MM.1S (cell line): ENCODE measurements around the gene TMC6.

Experiments
- DNase-seq: peaks from one replicate; pipeline ENCODE4 v3.0.0-alpha.2; 2015
- H2AFZ ChIP-seq: fragments of 300-600 bp; sonication (generic); 2 replicates; pipeline ENCODE4 v1.6.0; 2016; ENCODE audit warnings: antibody characterized with exemption, low read length
- H3F3A ChIP-seq: fragments of 300-600 bp; sonication (generic); 2 replicates; pipeline ENCODE4 v1.6.1; 2016; ENCODE audit warnings: mild to moderate bottlenecking, antibody characterized with exemption, low read length, moderate library complexity, mixed read lengths; ENCODE audit not compliant: insufficient read depth
- H3K27ac ChIP-seq: fragments of 300-600 bp; sonication (generic); 2 replicates; pipeline ENCODE4 v1.5.1; 2016; ENCODE audit warnings: mild to moderate bottlenecking, low read length
- H3K27me3 ChIP-seq: fragments of 300-600 bp; sonication (generic); replicated peaks from 2 replicates; pipeline ENCODE4 v1.6.0; 2016; ENCODE audit warnings: low read length; ENCODE audit not compliant: insufficient read depth
- H3K36me3 ChIP-seq: fragments of 300-600 bp; sonication (generic); replicated peaks from 2 replicates; pipeline ENCODE4 v1.6.1; 2016; ENCODE audit warnings: mild to moderate bottlenecking, low read length, mixed read lengths; ENCODE audit not compliant: insufficient read depth
- H3K4me1 ChIP-seq: fragments of 300-600 bp; sonication (generic); 2 replicates; pipeline ENCODE4 v1.6.1; 2016; ENCODE audit warnings: low read length, mixed read lengths
- H3K4me2 ChIP-seq: fragments of 300-600 bp; sonication (generic); 2 replicates; pipeline ENCODE4 v1.6.0; 2016; ENCODE audit warnings: low read depth, low read length
- H3K4me3 ChIP-seq: fragments of 300-600 bp; sonication (generic); 2 replicates; pipeline ENCODE4 v1.5.1; 2016; ENCODE audit warnings: low read length, mixed read lengths
- H3K79me2 ChIP-seq: fragments of 300-600 bp; sonication (generic); 2 replicates; pipeline ENCODE4 v1.6.1; 2016; ENCODE audit warnings: mixed run types, low read length, mixed read lengths
- H3K9ac ChIP-seq: fragments of 300-600 bp; sonication (generic); 2 replicates; pipeline ENCODE4 v1.6.1; 2016; ENCODE audit warnings: low read length, mixed read lengths
- H3K9me2 ChIP-seq: fragments of 300-600 bp; sonication (generic); replicated peaks from 2 replicates; pipeline ENCODE4 v1.6.1; 2016; ENCODE audit warnings: mild to moderate bottlenecking, low read length, mixed read lengths; ENCODE audit not compliant: insufficient read depth
- H3K9me3 ChIP-seq: fragments of 300-600 bp; sonication (generic); replicated peaks from 2 replicates; pipeline ENCODE4 v1.6.1; 2016; ENCODE audit warnings: mild to moderate bottlenecking, low read length, mixed read lengths; ENCODE audit not compliant: insufficient read depth
- H4K20me1 ChIP-seq: fragments of 300-600 bp; sonication (generic); 2 replicates; pipeline ENCODE4 v1.6.1; 2016; ENCODE audit warnings: mild to moderate bottlenecking, low read length, moderate library complexity, mixed read lengths; ENCODE audit not compliant: insufficient read depth
- CTCF ChIP-seq: fragments of 300-600 bp; sonication (generic); IDR thresholded peaks from 2 replicates; pipeline ENCODE4 v1.5.1; 2016; ENCODE audit warnings: antibody characterized with exemption, low read length, mixed read lengths
- EZH2 ChIP-seq: fragments of 300-600 bp; sonication (generic); optimal IDR thresholded peaks from 2 replicates; pipeline ENCODE3; 2017; ENCODE audit warnings: low read depth, mild to moderate bottlenecking, antibody characterized with exemption, low read length, mixed read lengths
- EZH2phosphoT487 ChIP-seq: fragments of 300-600 bp; sonication (generic); IDR thresholded peaks from 2 replicates; pipeline ENCODE4 v1.6.1; 2018; ENCODE audit warnings: antibody characterized with exemption, low read length

The TMC6 gene

GRCh38 chr17:78124836-78125137 is 3.8 kb downstream of the TMC6 start:
- Histone ChIP-seq H3K4me1 (peaks cover 52% of the 10 kb centered on the region), H3K27me3 (no peaks in the 10 kb centered on the region), H3K9me3 (no peaks in the 10 kb centered on the region), H3K9me2 (no peaks in the 10 kb centered on the region), H4K20me1 (no peaks in the 10 kb centered on the region), H3K4me2 (no peak overlapping the region), H3K4me3 (no peak overlapping the region), H3F3A (peaks cover 27% of the 10 kb centered on the region), H3K9ac (no peak overlapping the region), H2AFZ (no peak overlapping the region), H3K36me3 (0 out of 2 replicates have a peak, but pooled peaks cover 6% of the 10 kb centered on the region), H3K27ac (no peak overlapping the region), H3K79me2 (peaks cover 80% of the 10 kb centered on the region)
- TF ChIP-seq EZH2phosphoT487 (no peak), EZH2 (no peak), CTCF (no peak)
- no peak for DNase-seq

- H3K9me2 ChIP-seq: no peaks in the 10 kb centered on the region
- H4K20me1 ChIP-seq: no peaks in the 10 kb centered on the region
- no peak overlapping the region for H3K4me2 ChIP-seq
- H3F3A ChIP-seq: peaks cover 22% of the 10 kb centered on the region
- H3K9me3 ChIP-seq: no peaks in the 10 kb centered on the region
- H3K27me3 ChIP-seq: no peaks in the 10 kb centered on the region
- no peak overlapping the region for H3K9ac ChIP-seq
- no peak overlapping the region for H3K27ac ChIP-seq
- H3K4me3 ChIP-seq: no peak overlapping the region
- H2AFZ ChIP-seq: no peak overlapping the region
- TF ChIP-seq EZH2 (no peak), EZH2phosphoT487 (no peak)
- DNase-seq: no peak
- H3K36me3 ChIP-seq: 0 out of 2 replicates have a peak, but pooled peaks cover 6% of the 10 kb centered on the region
- peaks cover 47% of the 10 kb centered on the region for H3K4me1 ChIP-seq
- H3K79me2 ChIP-seq: peaks cover 83% of the 10 kb centered on the region
These were observed 4.3 kb downstream of the TMC6 start for GRCh38 chr17:78124081-78124835.

DNA sequence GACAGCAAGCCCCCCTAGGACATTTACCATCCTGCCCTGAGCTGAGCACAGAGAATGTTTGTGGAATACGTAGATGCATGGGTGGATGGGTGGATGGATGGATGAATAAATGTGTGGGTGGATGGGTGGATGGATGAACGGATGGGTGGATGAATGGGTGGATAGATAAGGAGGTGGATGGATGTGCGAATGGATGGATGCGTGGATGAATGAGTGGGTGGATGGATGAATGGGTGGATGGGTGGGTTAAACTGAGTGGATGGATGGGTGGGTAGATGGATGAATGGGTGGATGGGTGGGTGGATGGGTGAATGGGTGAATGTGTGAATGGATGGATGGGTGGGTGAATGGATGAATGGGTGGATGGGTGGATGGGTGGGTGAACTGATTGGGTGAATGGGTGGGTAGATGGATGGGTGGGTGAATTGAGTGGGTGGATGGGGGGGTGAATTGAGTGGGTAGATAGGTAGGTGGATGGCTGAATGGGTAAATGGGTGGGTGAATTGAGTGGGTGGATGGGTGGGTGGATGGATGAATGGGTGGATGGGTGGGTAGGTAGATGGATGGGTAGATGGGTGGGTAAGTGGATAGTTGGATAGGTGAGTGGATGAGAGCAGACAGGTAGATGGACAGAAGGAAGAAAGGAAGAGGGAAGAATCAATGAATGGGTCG is 5.2 kb downstream of the TMC6 start:
- H3F3A ChIP-seq: peaks cover 16% of the 10 kb centered on the region
- peaks cover 42% of the 10 kb centered on the region for H3K4me1 ChIP-seq
- H3K9me3 ChIP-seq: no peaks in the 10 kb centered on the region
- H3K9ac ChIP-seq: no peak overlapping the region
- 0 out of 2 replicates have a peak, but pooled peaks cover 6% of the 10 kb centered on the region for H3K36me3 ChIP-seq
- H3K4me2 ChIP-seq: peak overlapping the region; percentile 85; the same call in 1 of the 2 replicates
- TF ChIP-seq CTCF (no peak), EZH2 (no peak), EZH2phosphoT487 (no peak)
- peaks cover 91% of the 10 kb centered on the region for H3K79me2 ChIP-seq
- no peak overlapping the region for H2AFZ ChIP-seq
- H3K27me3 ChIP-seq: no peaks in the 10 kb centered on the region
- no peak overlapping the region for H3K4me3 ChIP-seq
- no peaks in the 10 kb centered on the region for H3K9me2 ChIP-seq
- no peak overlapping the region; the same call in 1 of the 2 replicates for H3K27ac ChIP-seq
- no peak for DNase-seq
- no peaks in the 10 kb centered on the region for H4K20me1 ChIP-seq
